KMS-11 (cell line): ENCODE data around the gene CACNG3.

Source experiments
- H2AFZ ChIP-seq: fragments of 200-600 bp; sonication (generic); 2 replicates; pipeline ENCODE4 v1.6.1; 2016; ENCODE audit warnings: antibody characterized with exemption, mixed run types, low read depth
- H3K27ac ChIP-seq: fragments of 200-600 bp; sonication (generic); 2 replicates; pipeline ENCODE4 v1.6.1; 2016; ENCODE audit warnings: mild to moderate bottlenecking, mixed run types
- H3K27me3 ChIP-seq: fragments of 200-600 bp; sonication (generic); 2 replicates; pipeline ENCODE4 v1.6.1; 2017; ENCODE audit warnings: mild to moderate bottlenecking, low read depth, mixed run types, moderate library complexity; ENCODE audit not compliant: insufficient read depth
- H3K36me3 ChIP-seq: fragments of 200-600 bp; sonication (generic); 2 replicates; pipeline ENCODE4 v1.6.1; 2017; ENCODE audit warnings: mild to moderate bottlenecking, mixed run types; ENCODE audit not compliant: insufficient read depth
- H3K4me1 ChIP-seq: fragments of 200-600 bp; sonication (generic); 2 replicates; pipeline ENCODE4 v1.6.1; 2016; ENCODE audit warnings: mild to moderate bottlenecking, low read depth, mixed run types; ENCODE audit not compliant: poor library complexity, severe bottlenecking
- H3K4me2 ChIP-seq: fragments of 200-600 bp; sonication (generic); 2 replicates; pipeline ENCODE4 v1.7.0; 2016; ENCODE audit warnings: mild to moderate bottlenecking, mixed run types
- H3K4me3 ChIP-seq: fragments of 200-600 bp; sonication (generic); IDR thresholded peaks from 2 replicates; pipeline ENCODE4 v1.6.1; 2017; ENCODE audit warnings: low read depth, low read length, mixed read lengths; ENCODE audit not compliant: insufficient read depth
- H3K79me2 ChIP-seq: fragments of 200-600 bp; sonication (generic); 2 replicates; pipeline ENCODE4 v1.6.1; 2016; ENCODE audit warnings: low read depth, mixed run types; ENCODE audit not compliant: insufficient read depth
- H3K9ac ChIP-seq: fragments of 200-600 bp; sonication (generic); 2 replicates; pipeline ENCODE4 v1.6.1; 2016; ENCODE audit warnings: mild to moderate bottlenecking, mixed run types
- H4K20me1 ChIP-seq: fragments of 200-600 bp; sonication (generic); 2 replicates; pipeline ENCODE4 v1.6.1; 2016; ENCODE audit warnings: mild to moderate bottlenecking, mixed run types; ENCODE audit not compliant: insufficient read depth
- TF ChIP-seq, protein P1 (sequence below): fragments of 200-600 bp; sonication (generic); conservative IDR thresholded peaks from 2 replicates; pipeline ENCODE4 v1.6.1; 2017; ENCODE audit warnings: low read depth, mild to moderate bottlenecking, antibody characterized with exemption, low read length, moderate library complexity, mixed read lengths

Gene CACNG3

DNA sequence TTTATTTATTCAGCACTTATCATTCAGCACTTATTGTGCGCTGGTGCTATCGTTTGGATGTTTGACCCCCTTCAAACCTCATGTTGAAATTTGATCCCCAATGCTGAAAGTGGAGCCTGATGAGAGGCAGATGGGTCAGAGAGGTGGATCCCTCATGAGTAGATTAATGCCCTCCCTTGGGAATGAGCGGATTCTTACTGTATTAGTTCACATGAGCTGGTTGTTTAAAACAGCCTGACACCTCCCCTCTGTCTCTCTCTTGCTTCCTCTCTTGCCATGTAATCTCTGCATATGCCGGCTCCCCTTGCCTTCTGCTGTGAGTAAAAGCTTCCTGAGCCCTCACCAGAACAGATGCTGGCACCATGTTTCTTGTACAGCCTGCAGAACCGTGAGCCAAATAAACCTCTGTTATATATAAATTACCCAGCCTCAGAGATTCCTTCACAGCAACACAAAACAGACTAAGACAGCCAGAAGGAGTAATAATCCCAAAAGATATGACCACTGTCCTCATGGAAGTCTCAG is 111.1 kb downstream of the CACNG3 start:
- no peak overlapping the region for H3K27ac ChIP-seq
- H3K9ac ChIP-seq, result no peak overlapping the region

DNA sequence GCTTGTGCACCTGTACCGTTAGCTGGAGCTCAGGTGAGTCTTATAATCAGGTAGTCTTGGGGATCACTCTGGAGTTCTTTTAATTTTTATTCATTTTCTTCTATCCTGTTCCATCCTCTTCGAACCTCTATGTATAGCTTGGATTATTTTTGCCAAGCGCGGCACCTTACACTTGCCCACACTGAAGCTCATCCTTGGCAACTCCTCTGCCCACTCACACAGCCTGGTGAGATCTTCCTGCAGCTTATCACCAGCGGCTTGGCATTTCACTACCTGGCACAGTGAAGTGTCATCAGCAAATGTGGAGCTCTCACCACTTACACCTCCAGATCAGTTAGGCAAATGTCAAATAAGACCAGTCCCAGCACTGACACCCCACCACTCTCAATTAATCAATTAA is 116.7 kb downstream of the CACNG3 start:
- Histone ChIP-seq H3K79me2 (no peaks in the 10 kb centered on the region), H3K27ac (no peak overlapping the region)
- TF ChIP-seq, protein P1, sequence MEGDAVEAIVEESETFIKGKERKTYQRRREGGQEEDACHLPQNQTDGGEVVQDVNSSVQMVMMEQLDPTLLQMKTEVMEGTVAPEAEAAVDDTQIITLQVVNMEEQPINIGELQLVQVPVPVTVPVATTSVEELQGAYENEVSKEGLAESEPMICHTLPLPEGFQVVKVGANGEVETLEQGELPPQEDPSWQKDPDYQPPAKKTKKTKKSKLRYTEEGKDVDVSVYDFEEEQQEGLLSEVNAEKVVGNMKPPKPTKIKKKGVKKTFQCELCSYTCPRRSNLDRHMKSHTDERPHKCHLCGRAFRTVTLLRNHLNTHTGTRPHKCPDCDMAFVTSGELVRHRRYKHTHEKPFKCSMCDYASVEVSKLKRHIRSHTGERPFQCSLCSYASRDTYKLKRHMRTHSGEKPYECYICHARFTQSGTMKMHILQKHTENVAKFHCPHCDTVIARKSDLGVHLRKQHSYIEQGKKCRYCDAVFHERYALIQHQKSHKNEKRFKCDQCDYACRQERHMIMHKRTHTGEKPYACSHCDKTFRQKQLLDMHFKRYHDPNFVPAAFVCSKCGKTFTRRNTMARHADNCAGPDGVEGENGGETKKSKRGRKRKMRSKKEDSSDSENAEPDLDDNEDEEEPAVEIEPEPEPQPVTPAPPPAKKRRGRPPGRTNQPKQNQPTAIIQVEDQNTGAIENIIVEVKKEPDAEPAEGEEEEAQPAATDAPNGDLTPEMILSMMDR, result no peak

More for the DNA sequence above, 111.1 kb downstream of the CACNG3 start:
- Histone ChIP-seq H4K20me1 (no peaks in the 10 kb centered on the region), H3K4me3 (no peak overlapping the region), H3K36me3 (no peaks in the 10 kb centered on the region), H3K4me1 (no peaks in the 10 kb centered on the region), H3K4me2 (no peak overlapping the region), H3K27me3 (no peaks in the 10 kb centered on the region), H3K79me2 (no peaks in the 10 kb centered on the region), H2AFZ (no peak overlapping the region)
- TF ChIP-seq, protein P1, result no peak

DNA sequence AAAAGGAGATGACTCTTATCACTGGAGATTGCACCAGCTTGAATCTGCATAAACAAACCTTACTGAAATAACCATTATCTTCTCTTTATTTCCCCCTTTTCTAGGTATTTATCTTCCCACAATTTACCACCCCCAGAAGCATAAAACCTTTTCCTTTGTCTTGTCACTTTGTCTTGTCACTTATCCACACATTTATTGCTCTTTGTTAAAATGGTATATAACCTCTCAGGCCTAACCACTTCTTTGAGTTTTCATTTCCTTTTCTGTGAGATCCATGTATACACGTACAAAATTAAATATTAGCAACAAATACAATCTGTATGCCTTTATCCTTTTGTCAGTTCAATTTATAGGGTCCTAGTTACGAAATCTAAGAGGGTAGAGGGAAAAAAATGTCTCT is 122.9 kb downstream of the CACNG3 start:
- H3K27me3 ChIP-seq, result no peaks in the 10 kb centered on the region
- no peaks in the 10 kb centered on the region for H3K36me3 ChIP-seq
- H4K20me1 ChIP-seq, result no peaks in the 10 kb centered on the region
- H3K9ac ChIP-seq, result no peak overlapping the region
- no peak overlapping the region for H2AFZ ChIP-seq
- H3K27ac ChIP-seq, result no peak overlapping the region
- H3K4me3 ChIP-seq, result no peak overlapping the region
- TF ChIP-seq, protein P1, result no peak
- no peaks in the 10 kb centered on the region for H3K4me1 ChIP-seq
- H3K79me2 ChIP-seq, result no peaks in the 10 kb centered on the region
- no peak overlapping the region for H3K4me2 ChIP-seq

More for the DNA sequence above, 116.7 kb downstream of the CACNG3 start:
- no peaks in the 10 kb centered on the region for H3K4me1 ChIP-seq
- H3K9ac ChIP-seq, result no peak overlapping the region
- H3K36me3 ChIP-seq, result no peaks in the 10 kb centered on the region
- H2AFZ ChIP-seq, result no peak overlapping the region
- H3K4me3 ChIP-seq, result no peak overlapping the region
- no peak overlapping the region for H3K4me2 ChIP-seq
- H4K20me1 ChIP-seq, result no peaks in the 10 kb centered on the region
- no peaks in the 10 kb centered on the region for H3K27me3 ChIP-seq

DNA sequence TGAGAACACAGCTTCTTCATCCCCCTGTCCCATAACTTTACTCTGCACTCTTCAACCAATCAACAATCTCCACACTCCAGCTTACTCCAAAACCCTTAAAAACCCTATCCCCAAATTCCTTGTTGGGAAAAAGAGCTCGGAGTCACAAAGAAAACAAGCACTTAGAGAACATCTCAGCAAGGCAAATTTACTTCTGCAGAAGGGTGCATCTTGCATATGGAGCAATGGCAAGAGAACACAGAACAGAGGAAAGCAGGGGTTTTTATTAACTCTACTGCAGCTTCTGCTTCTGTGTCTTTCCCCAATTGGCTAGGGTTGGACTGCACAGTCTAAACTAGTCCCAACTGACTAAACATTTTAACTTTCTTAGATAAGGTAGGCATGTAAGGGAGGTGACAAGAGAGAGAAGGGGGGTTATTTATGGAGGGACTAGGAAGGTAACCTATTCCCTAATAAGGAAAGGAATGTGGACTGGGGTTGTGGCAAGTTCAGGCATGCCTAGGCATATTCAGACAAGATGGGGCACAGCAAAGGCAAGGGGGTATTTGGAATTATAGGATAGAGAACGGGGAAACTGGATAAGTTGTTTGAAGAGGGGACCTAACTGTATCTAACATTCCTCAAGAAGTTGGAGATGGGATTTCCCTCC is 125.5 kb downstream of the CACNG3 start:
- Histone ChIP-seq H3K4me1 (no peaks in the 10 kb centered on the region), H2AFZ (no peak overlapping the region), H3K9ac (no peak overlapping the region), H3K4me2 (no peak overlapping the region), H3K27ac (no peak overlapping the region), H3K79me2 (no peaks in the 10 kb centered on the region), H4K20me1 (no peaks in the 10 kb centered on the region), H3K27me3 (no peaks in the 10 kb centered on the region), H3K4me3 (no peak overlapping the region), H3K36me3 (no peaks in the 10 kb centered on the region)
- TF ChIP-seq, protein P1, result no peak
